GM12878 (cell line): ENCODE measurements around the gene ALG10B. TPM values are rescaled to one million over a fixed set of nuclear protein-coding genes. Genes with fewer than 3 reads are reported as not detected.
A peak's percentile ranks its signal among the peaks of the same experiment; 100 is the strongest.

Source experiments
- CREM ChIP-seq: IDR thresholded peaks from 2 replicates; pipeline ENCODE4 v1.6.1; 2014; ENCODE audit warnings: antibody characterized with exemption, low read depth
- E2F8 ChIP-seq: fragments of 450-650 bp; IDR thresholded peaks from 2 replicates; pipeline ENCODE4 v1.6.1; 2018; ENCODE audit warnings: mild to moderate bottlenecking, low read depth, moderate library complexity; ENCODE audit not compliant: partially characterized antibody
- EZH2 ChIP-seq: IDR thresholded peaks from 2 replicates; pipeline ENCODE4 v1.6.1; 2012; ENCODE audit warnings: low read depth, mild to moderate bottlenecking, control low read depth, inconsistent platforms, low read length, borderline replicate concordance; ENCODE audit not compliant: control insufficient read depth
- GATAD2B ChIP-seq: fragments of 450-650 bp; conservative IDR thresholded peaks from 2 replicates; pipeline ENCODE4 v1.6.1; 2017; ENCODE audit warnings: low read depth, mild to moderate bottlenecking, moderate library complexity
- HDAC2 ChIP-seq: fragments of 200-600 bp; sonication (generic); IDR thresholded peaks from 2 replicates; pipeline ENCODE4 v1.6.1; 2017
- IKZF2 ChIP-seq, 2 experiments: fragments of 450-650 bp; IDR thresholded peaks; 2 replicates each; pipeline ENCODE4 v1.6.1; 2017; ENCODE audit warnings: mild to moderate bottlenecking in 2 of 2, moderate library complexity in 2 of 2
- MAX ChIP-seq: IDR thresholded peaks from 2 replicates; pipeline ENCODE4 v1.6.1; 2012; ENCODE audit warnings: low read depth, low read length, improper control_type of control experiment
- NFYA ChIP-seq: IDR thresholded peaks from 2 replicates; pipeline ENCODE4 v1.6.1; 2011; ENCODE audit warnings: low read depth, mild to moderate bottlenecking, low read length, improper control_type of control experiment, borderline replicate concordance
- RB1 ChIP-seq: fragments of 450-650 bp; formaldehyde crosslinking; IDR thresholded peaks from 2 replicates; pipeline ENCODE4 v1.6.1; 2017; ENCODE audit warnings: mild to moderate bottlenecking, borderline replicate concordance
- REST ChIP-seq: IDR thresholded peaks from 2 replicates; pipeline ENCODE4 v1.6.1; 2012; ENCODE audit warnings: mild to moderate bottlenecking, low read depth, low read length
- SIN3A ChIP-seq: IDR thresholded peaks from 2 replicates; pipeline ENCODE4 v1.6.1; 2012; ENCODE audit warnings: low read depth, low read length, improper control_type of control experiment
- SMARCA5 ChIP-seq: fragments of 450-650 bp; IDR thresholded peaks from 2 replicates; pipeline ENCODE4 v1.6.1; 2017; ENCODE audit warnings: mild to moderate bottlenecking
- SRF ChIP-seq, 2 experiments: IDR thresholded peaks; 2 replicates each; pipeline ENCODE4 v1.6.1; 2011; ENCODE audit warnings: low read depth in 2 of 2, low read length in 2 of 2, mild to moderate bottlenecking in 1 of 2, moderate library complexity in 1 of 2
- SUZ12 ChIP-seq: fragments of 200-600 bp; sonication (generic); IDR thresholded peaks from one replicate; pipeline ENCODE4 v1.6.1; 2018; ENCODE audit warnings: antibody characterized with exemption, mild to moderate bottlenecking; ENCODE audit not compliant: unreplicated experiment
- ZNF592 ChIP-seq: fragments of 450-650 bp; IDR thresholded peaks from 2 replicates; pipeline ENCODE4 v1.6.1; 2017; ENCODE audit warnings: mild to moderate bottlenecking, moderate library complexity
- polyA plus RNA-seq, 11 experiments: library from polyadenylated mRNA; depleted of rRNA in 4 of 11; unstranded in 6 of 11; stranded (reverse) in 5 of 11; fragments of >200 nt; fragmentation: Nextera tagmentation in 4 of 11; fragmentation: Illumina TruSeq in 1 of 11; extraction: Ambion mirVana in 4 of 11; extraction: Trizol in 1 of 11; gene quantifications; 1 replicate in 1 of 11; 2 replicates in 10 of 11; pipeline versions ENCODE4 v1.2.1 to v1.2.3, GENCODE V29; 2011 to 2016; ENCODE audit warnings: inconsistent platforms in 2 of 11, missing spikeins in 2 of 11, low read depth in 1 of 11
- total RNA-seq, 4 experiments: library from RNA; depleted of rRNA in 3 of 4; stranded (reverse); fragments of >200 nt in 3 of 4; fragmentation: Illumina TruSeq in 1 of 4; extraction: Trizol in 1 of 4; gene quantifications; 2 replicates each; pipeline versions ENCODE4 v1.2.1 to v1.2.3, GENCODE V29; 2013 to 2021

ALG10B gene
- total and polyA plus RNA-seq, 10 of the 15 experiments (the other 5 are each of a cell fraction or from before 2014, with no cell fraction given), result 2.0 to 23.7 (median 8.8) TPM

- TF ChIP-seq E2F8 (peak; percentile 64), SIN3A (peak; percentile 65; the same call in 1 of the 2 replicates), MAX (no peak), SRF (IDR thresholded peaks at IDR 0.05; ENCODE audit: low read depth in 2 of 2, low read length in 2 of 2) (peak in 1 of 2 experiments; percentile 91; a peak in 2 of 4 replicates), SUZ12 (no peak), GATAD2B (no peak), REST (no peak), EZH2 (no peak), IKZF2 (IDR thresholded peaks at IDR 0.05) (no peak), HDAC2 (no peak), CREM (peak; percentile 83), NFYA (no peak), SMARCA5 (no peak), RB1 (no peak), ZNF592 (no peak)
Measured at GRCh38 chr12:38316391-38317129, at the start of gene ALG10B (continued).
